GM18511 (cell line): ENCODE measurements around the gene PIGZ.

Experiments
- ATAC-seq: cut with Tn5 transposase; IDR thresholded peaks from one replicate; pipeline ENCODE4 v1.9.1; 2021; ENCODE audit warnings: mild to moderate bottlenecking, moderate library complexity; ENCODE audit not compliant: unreplicated experiment

Gene PIGZ

GRCh38 chr3:196985954-196986885 lies 17.6 kb upstream of the PIGZ start:
- no peak for ATAC-seq

DNA sequence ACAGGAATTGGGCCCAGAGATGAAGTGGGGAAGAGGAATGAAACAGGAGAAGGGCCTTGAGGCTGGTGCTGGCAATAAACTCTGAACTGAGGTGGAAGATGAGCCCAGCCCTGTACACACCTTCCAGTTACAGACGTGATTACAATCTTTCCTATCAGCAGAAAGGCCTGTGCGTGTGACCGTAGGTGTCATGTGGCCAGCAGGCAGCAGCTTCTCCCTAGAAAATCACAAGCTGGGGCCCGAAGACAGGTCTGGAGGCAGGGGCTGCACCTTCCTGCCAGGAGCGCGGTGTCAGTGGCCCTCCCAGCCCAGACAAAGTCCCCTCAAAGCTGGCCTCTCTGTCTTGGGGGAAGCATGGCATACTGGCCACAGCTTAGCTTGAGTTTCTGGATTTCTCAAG lies 16.7 kb upstream of the PIGZ start:
- no peak for ATAC-seq

DNA sequence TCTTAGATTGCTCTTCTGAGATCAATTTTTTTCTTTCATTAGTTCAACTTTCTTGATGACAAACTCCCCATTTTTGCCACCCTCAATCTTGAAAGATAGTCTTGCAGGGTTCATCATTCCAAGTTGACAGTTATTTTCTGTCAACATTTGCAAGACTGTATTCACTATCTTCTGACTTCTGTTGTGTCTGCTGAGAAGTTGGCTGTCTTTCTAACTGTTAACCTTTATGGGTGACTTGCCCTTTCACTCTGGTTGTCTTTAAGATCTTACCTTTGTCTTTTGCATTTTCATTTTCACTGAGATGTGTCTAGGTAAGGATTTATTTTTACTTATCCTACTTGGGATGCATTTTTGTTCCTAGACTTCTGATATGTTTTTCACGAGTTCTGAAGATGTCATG lies 14.6 kb upstream of the PIGZ start:
- ATAC-seq, result no peak

DNA sequence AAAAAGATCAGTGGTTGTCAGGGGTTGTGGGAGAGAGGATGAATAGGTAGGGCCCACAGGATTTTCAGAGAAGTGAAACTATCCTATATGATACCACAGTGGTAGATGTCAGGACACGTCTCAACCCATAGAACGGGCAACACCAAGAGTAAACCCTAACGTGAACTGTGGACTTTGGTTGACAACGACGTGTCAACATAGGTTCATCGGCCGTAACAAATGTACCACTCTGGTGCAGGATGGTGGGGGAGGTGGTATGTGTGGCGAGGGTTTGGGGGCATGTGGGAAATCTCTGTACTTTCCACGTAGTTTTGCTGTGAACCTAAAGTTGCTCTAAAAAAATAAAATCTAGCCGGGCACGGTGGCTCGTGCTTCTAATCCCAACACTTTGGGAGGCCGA lies 13.0 kb upstream of the PIGZ start:
- no peak for ATAC-seq

- ATAC-seq, result no peak
These were observed 10.9 kb upstream of the PIGZ start for GRCh38 chr3:196979545-196979944.

DNA sequence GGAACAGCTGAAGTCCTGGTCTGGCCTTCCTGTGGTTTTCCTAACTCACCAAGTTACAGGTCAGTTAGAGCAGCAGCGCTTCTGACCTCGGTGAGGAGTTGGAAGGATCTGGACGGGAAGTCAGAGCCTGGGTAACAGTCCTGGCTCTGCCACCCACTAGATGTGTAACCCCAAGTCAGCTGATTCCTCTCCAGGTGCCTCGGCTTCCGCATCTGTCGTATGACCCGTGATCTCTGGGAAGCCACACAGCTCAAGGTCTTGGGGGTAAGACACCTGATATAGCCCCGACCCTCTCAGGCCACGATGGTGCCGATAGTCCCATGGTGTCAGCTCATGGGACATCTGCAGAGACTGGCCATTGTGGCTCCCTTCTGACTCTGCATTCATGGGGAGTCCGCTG lies 8.3 kb upstream of the PIGZ start:
- ATAC-seq, result no peak

DNA sequence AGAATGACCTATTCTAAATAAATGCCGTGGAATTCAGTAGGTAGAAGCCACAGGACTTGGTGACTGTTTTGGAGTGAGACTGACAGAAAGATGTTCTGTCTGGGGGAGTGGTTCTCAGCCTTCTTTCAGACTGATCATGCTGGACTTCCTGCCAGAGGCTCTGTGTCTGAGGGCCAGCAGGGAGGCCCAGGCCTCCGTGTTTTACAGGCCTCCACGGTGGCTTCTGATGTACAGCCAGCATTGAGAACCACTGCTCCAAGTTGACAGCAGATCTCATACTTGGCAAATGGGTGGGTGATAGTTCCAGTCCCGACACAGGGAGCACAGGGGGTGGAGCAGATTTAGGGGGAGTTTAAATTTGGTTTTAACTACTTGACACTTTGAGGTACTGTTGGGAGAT lies 6.7 kb upstream of the PIGZ start:
- ATAC-seq, result no peak

- ATAC-seq, result no peak
These were observed 6.0 kb upstream of the PIGZ start for GRCh38 chr3:196974661-196975060.

DNA sequence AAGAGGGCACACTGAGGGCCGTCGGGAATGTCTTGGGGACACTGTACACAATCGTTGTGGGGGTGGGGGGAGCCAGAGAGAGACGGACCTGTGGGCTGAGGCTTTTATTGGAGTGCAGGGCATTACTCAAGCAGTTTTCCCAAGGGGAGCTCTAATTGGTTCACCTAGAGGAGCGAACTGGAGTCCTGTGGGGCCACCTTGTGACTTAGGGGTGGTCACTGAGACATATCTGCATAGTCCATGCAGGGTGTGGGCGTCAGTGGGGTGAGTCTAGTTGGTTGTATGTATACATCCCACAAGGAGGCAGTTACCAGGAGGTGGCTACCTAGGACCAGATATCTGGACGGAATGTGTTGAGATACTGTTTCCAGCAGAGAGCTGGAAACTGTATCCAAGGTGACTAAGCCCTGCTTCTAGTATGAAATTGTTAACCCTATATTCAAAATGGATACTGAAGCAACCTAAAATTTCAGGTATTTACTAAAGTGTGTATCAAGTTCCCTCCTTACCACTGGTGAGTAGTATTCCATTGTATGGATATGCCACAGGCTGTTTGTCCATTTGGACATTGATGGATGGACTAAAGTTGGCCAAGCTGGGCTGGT lies 2.6 kb upstream of the PIGZ start:
- no peak for ATAC-seq

DNA sequence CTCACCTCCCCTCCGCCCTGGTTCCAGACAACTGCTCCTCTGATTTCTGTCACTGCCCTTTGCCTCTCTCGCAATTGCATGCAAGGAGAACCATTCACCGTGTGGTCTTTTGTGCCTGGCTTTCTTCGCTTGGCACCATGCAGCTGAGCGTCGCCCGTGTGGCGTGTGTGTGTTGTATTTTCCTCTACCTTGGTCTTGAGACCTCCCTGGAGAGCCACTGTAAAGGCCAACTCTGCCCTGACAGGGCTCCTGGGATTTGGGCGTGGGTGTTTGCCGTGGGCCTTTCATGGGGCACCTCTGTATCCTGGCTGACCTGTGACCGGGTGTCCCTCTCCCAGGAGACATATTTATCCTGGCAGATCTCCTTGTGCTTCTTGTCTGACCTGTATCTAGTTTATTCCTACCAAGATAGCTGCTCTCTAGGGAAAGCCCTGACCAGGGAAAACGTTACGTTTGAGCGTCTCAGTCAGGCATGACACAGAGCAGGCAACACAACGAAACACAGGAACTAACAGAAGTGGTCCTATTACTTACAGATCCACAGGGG lies 2.0 kb upstream of the PIGZ start:
- no peak for ATAC-seq

GRCh38 chr3:196969660-196970546 lies 1.3 kb upstream of the PIGZ start:
- ATAC-seq, result peak; percentile 63

GRCh38 chr3:196969134-196969659 lies 564 bp upstream of the PIGZ start:
- peak; percentile 56 for ATAC-seq

GRCh38 chr3:196967412-196968232 lies 1.0 kb downstream of the PIGZ start:
- ATAC-seq, result no peak

DNA sequence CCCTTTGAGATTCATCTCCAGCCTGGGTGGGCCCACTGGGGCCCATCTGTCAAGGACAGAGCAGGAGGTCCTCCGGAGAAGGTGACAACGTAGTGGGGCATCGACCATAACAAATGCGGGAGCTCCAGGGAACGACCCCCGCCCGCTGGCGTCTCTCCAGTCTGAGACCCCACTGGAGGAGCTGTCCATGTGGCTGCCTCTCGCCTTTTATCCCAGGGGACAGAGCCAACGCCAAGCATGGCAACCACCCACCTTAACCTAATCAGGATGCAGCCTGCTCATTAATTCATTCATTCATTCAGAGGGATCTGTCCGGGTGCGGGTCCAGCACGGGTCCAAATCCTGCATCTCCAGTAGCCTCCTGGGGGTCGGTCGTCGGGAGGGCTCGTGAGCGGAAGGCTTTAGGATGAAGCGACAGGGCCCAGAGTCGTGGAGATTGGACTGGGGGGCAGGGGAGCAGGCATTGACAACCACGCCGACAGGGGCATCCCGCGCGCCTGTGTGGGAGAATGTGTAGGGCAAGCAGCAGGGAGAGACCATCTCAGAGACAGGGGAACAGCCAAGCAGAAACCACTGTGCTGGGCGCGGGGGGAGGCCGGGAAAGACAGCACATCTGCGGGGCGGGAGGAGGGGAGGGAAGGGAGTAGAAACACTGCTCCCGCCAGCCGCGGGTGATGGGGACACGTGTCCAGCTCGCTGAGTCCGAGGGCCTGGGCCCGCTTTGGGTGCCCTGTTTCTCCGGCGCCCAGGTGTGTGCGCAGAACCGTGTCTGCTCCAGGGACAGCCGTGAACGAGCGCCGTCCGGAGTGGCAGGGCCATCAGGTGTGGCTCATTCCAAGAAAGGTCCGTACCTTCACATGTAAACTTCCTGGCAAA lies 1.9 kb downstream of the PIGZ start:
- ATAC-seq, result no peak

- ATAC-seq, result no peak
These were observed 2.8 kb downstream of the PIGZ start for GRCh38 chr3:196965804-196966173.

- ATAC-seq, result no peak
These were observed 3.4 kb downstream of the PIGZ start for GRCh38 chr3:196965112-196965803.

DNA sequence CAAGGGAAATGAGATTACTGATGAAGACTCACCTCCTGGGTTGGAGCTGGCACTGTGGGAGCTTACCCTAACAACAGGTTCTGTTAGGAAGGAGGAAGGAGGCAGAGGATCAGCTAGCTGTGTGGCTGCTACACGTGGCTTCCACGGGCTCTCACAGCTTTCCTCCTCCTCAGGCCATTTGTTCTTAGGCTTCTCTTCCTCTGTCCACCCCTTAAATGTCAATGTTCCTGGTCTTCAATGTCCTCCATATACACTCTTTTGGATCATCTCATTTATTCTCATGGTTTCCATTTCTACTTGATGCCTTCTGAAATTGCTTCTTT lies 5.0 kb downstream of the PIGZ start:
- no peak for ATAC-seq

GRCh38 chr3:196962930-196963630 lies 5.6 kb downstream of the PIGZ start:
- no peak for ATAC-seq
